GM23338 (cell line): ENCODE data around the gene ALDH9A1. TPM values are rescaled to one million over a fixed set of nuclear protein-coding genes. Genes with fewer than 3 reads are reported as not detected.

Experiments
- ATAC-seq: fragments of 200-7000 bp; cut with Tn5 transposase; 3 replicates; pipeline ENCODE4 v1.9.1; 2020
- DNase-seq: peaks from one replicate; pipeline ENCODE4 v3.0.0-alpha.2; 2015; ENCODE audit warnings: low spot score
- H2AFZ ChIP-seq: fragments of 200-600 bp; sonication (generic); 2 replicates; pipeline ENCODE4 v1.8.0; 2016; ENCODE audit warnings: antibody characterized with exemption, mild to moderate bottlenecking, moderate library complexity
- H3F3A ChIP-seq: fragments of 200-600 bp; sonication (generic); replicated peaks from 2 replicates; pipeline ENCODE4 v1.8.0; 2017; ENCODE audit warnings: antibody characterized with exemption, mixed run types, low read depth
- H3K27ac ChIP-seq: fragments of 200-600 bp; sonication (generic); 2 replicates; pipeline ENCODE4 v1.6.1; 2016; ENCODE audit warnings: low read depth
- H3K27me3 ChIP-seq: fragments of 200-600 bp; sonication (generic); 2 replicates; pipeline ENCODE4 v1.8.0; 2016; ENCODE audit warnings: mild to moderate bottlenecking, mixed run types, moderate library complexity; ENCODE audit not compliant: insufficient read depth
- H3K36me3 ChIP-seq: fragments of 200-600 bp; sonication (generic); 2 replicates; pipeline ENCODE4 v1.8.0; 2016; ENCODE audit warnings: mild to moderate bottlenecking; ENCODE audit not compliant: insufficient read depth
- H3K4me1 ChIP-seq: fragments of 200-600 bp; sonication (generic); 2 replicates; pipeline ENCODE4 v1.8.0; 2016; ENCODE audit warnings: mild to moderate bottlenecking, moderate library complexity; ENCODE audit not compliant: insufficient read depth
- H3K4me2 ChIP-seq: fragments of 200-600 bp; sonication (generic); 2 replicates; pipeline ENCODE4 v1.7.1; 2017; ENCODE audit warnings: mixed run types
- H3K4me3 ChIP-seq: fragments of 200-600 bp; sonication (generic); 2 replicates; pipeline ENCODE4 v1.6.1; 2016; ENCODE audit warnings: mixed run types
- H3K79me2 ChIP-seq: fragments of 200-600 bp; sonication (generic); replicated peaks from 2 replicates; pipeline ENCODE4 v1.8.0; 2017; ENCODE audit warnings: mild to moderate bottlenecking; ENCODE audit not compliant: insufficient read depth
- H3K9me2 ChIP-seq: fragments of 200-600 bp; sonication (generic); 2 replicates; pipeline ENCODE4 v1.8.0; 2017; ENCODE audit not compliant: insufficient read depth
- H4K20me1 ChIP-seq: fragments of 200-600 bp; sonication (generic); replicated peaks from 2 replicates; pipeline ENCODE4 v1.8.0; 2017; ENCODE audit warnings: mild to moderate bottlenecking; ENCODE audit not compliant: insufficient read depth
- H3K27ac Mint-ChIP-seq: 2 replicates; pipeline ENCODE4 v1.8.0; 2020; ENCODE audit warnings: inconsistent platforms, mild to moderate bottlenecking, moderate library complexity, mixed read lengths
- H3K27me3 Mint-ChIP-seq: 3 replicates; pipeline ENCODE4 v1.8.0; 2022; ENCODE audit warnings: low read depth, mild to moderate bottlenecking, moderate library complexity, mixed read lengths, inconsistent platforms; ENCODE audit not compliant: insufficient read depth, poor library complexity
- H3K36me3 Mint-ChIP-seq: 3 replicates; pipeline ENCODE4 v1.8.0; 2021; ENCODE audit warnings: low read depth, mild to moderate bottlenecking, inconsistent platforms, moderate library complexity, mixed read lengths
- H3K4me1 Mint-ChIP-seq: 3 replicates; pipeline ENCODE4 v1.8.0; 2020; ENCODE audit warnings: mild to moderate bottlenecking, inconsistent platforms, mixed read lengths
- H3K4me3 Mint-ChIP-seq: 3 replicates; pipeline ENCODE4 v1.8.0; 2021; ENCODE audit warnings: moderate library complexity, mild to moderate bottlenecking, inconsistent platforms, mixed read lengths
- H3K9me3 Mint-ChIP-seq: 3 replicates; pipeline ENCODE4 v1.8.0; 2020; ENCODE audit warnings: moderate library complexity, mild to moderate bottlenecking, inconsistent platforms, mixed read lengths
- CREB1 ChIP-seq: fragments of 250-450 bp; sonication (Bioruptor Pico); IDR thresholded peaks from 2 replicates; pipeline ENCODE4 v1.5.0; 2020; ENCODE audit warnings: low read depth, mild to moderate bottlenecking, moderate library complexity
- CTCF ChIP-seq, 2 experiments: fragments of 200-600 bp in 1 of 2; sonication (generic) in 1 of 2; conservative IDR thresholded peaks; 2 replicates each; pipeline versions ENCODE4 v1.5.1 to v1.6.1; 2016 to 2017; ENCODE audit warnings: antibody characterized with exemption in 2 of 2, low read depth in 2 of 2, mild to moderate bottlenecking in 2 of 2, moderate library complexity in 1 of 2
- JUNB ChIP-seq: IDR thresholded peaks from one replicate; pipeline ENCODE4 v1.6.1; 2016; ENCODE audit warnings: antibody characterized with exemption; ENCODE audit not compliant: unreplicated experiment
- POLR2AphosphoS5 ChIP-seq: IDR thresholded peaks from 2 replicates; pipeline ENCODE4 v1.6.1; 2016; ENCODE audit warnings: antibody characterized with exemption, low read depth
- STAT1 ChIP-seq: IDR thresholded peaks from one replicate; pipeline ENCODE4 v1.6.1; 2016; ENCODE audit warnings: antibody characterized with exemption; ENCODE audit not compliant: unreplicated experiment
- ZNF331 ChIP-seq: fragments of 250-450 bp; sonication (Bioruptor Pico); IDR thresholded peaks from 2 replicates; pipeline ENCODE4 v1.5.0; 2020; ENCODE audit warnings: low read depth, mild to moderate bottlenecking, moderate library complexity
- ZNF462 ChIP-seq: fragments of 250-450 bp; sonication (Bioruptor Pico); IDR thresholded peaks from 2 replicates; pipeline ENCODE4 v1.5.0; 2020; ENCODE audit warnings: mild to moderate bottlenecking, moderate library complexity
- polyA plus RNA-seq: library from polyadenylated mRNA; unstranded; fragments of >200 nt; fragmentation: Nextera tagmentation; extraction: Ambion mirVana; gene quantifications from 2 replicates; pipeline ENCODE4 v1.2.1, GENCODE V29; 2016
- total RNA-seq: library from RNA; depleted of rRNA; stranded (reverse); fragments of >200 nt; shearing (Covaris generic); gene quantifications from 2 replicates; pipeline ENCODE4 v1.2.3, GENCODE V29; 2014

ALDH9A1 gene
- total and polyA plus RNA-seq, 2 experiments from 2014 or later = 50.6 to 59.2 TPM

GRCh38 chr1:165631342-165632151, 66.8 kb downstream of the ALDH9A1 start (continued):
- TF ChIP-seq POLR2AphosphoS5 (no peak), JUNB (no peak), ZNF462 (no peak), CTCF (conservative IDR thresholded peaks at IDR 0.05; ENCODE audit: low read depth in 2 of 2) (no peak)

GRCh38 chr1:165630629-165631341, 67.6 kb downstream of the ALDH9A1 start, which contains the start of gene MGST3:
Gene MGST3, plus strand, starts transcription at chr1:165631234. Its CDS starts 18,614 bp downstream, at chr1:165649848.
- H3K4me1 ChIP-seq = peaks cover 39% of the 10 kb centered on the region
- H3K4me1 Mint-ChIP-seq = peaks cover 39% of the 10 kb centered on the region
- H3K4me3 Mint-ChIP-seq = no peak within 1 kb of the TSS
- no peaks in the 10 kb centered on the region for H3F3A ChIP-seq
- peak within 1 kb of the TSS; percentile 97 for H3K4me3 ChIP-seq
- DNase-seq (peak; percentile 99), ATAC-seq (peak; percentile 85)
- H3K27ac Mint-ChIP-seq = no peak within 1 kb of the TSS; the same call in 1 of the 2 replicates
- H3K9me2 ChIP-seq = no peaks in the 10 kb centered on the region
- peaks cover 10% of the 10 kb centered on the region for H3K27me3 Mint-ChIP-seq
- H3K4me2 ChIP-seq = peak within 1 kb of the TSS; percentile 95
- peaks cover 12% of the 10 kb centered on the region; the same call in 1 of the 2 replicates for H4K20me1 ChIP-seq
- H3K27me3 ChIP-seq = no peaks in the 10 kb centered on the region
- H3K36me3 Mint-ChIP-seq = no peaks in the 10 kb centered on the region
- peaks cover 32% of the 10 kb centered on the region for H3K79me2 ChIP-seq
- peaks cover 1% of the 10 kb centered on the region; the same call in 1 of the 2 replicates for H3K36me3 ChIP-seq
- H2AFZ ChIP-seq = peak within 1 kb of the TSS; percentile 92
- H3K27ac ChIP-seq = peak within 1 kb of the TSS; percentile 98
- H3K9me3 Mint-ChIP-seq = no peaks in the 10 kb centered on the region
- TF ChIP-seq JUNB (no peak), CREB1 (peak; percentile 47; the same call in 1 of the 2 replicates), ZNF331 (CRISPR knock-in tag) (no peak), STAT1 (no peak)
